Measurements from ENCODE around the gene LCP1.
A peak's percentile ranks its signal among the peaks of the same experiment; 100 is the strongest.

Gene LCP1

GRCh38 chr13:46127358-46128023, 54.5 kb downstream of the LCP1 start:
- no peak for DNase-seq (ENCODE audit: low read depth)

GRCh38 chr13:46126552-46127357, 55.2 kb downstream of the LCP1 start:
- DNase-seq (ENCODE audit: low read depth) = peak; percentile 18

GRCh38 chr13:46126056-46126455, 55.9 kb downstream of the LCP1 start:
- no peak for DNase-seq (ENCODE audit: low read depth)

- no peak for DNase-seq (ENCODE audit: low read depth)
Observed at GRCh38 chr13:46124967-46125933, 56.7 kb downstream of the LCP1 start.

GRCh38 chr13:46124531-46124966, 57.4 kb downstream of the LCP1 start:
- no peak for DNase-seq (ENCODE audit: low read depth)

GRCh38 chr13:46122304-46122703, 59.7 kb downstream of the LCP1 start:
- DNase-seq (ENCODE audit: low read depth) = no peak

GRCh38 chr13:46121597-46122163, 60.3 kb downstream of the LCP1 start:
- DNase-seq (ENCODE audit: low read depth) = no peak

- DNase-seq (ENCODE audit: low read depth) = no peak
Observed at GRCh38 chr13:46121033-46121432, 60.9 kb downstream of the LCP1 start.

GRCh38 chr13:46119883-46120614, 61.9 kb downstream of the LCP1 start:
- DNase-seq (ENCODE audit: low read depth) = no peak

GRCh38 chr13:46116653-46117502, 65.1 kb downstream of the LCP1 start:
- no peak for DNase-seq (ENCODE audit: low read depth)

- DNase-seq (ENCODE audit: low read depth) = no peak
Observed at GRCh38 chr13:46114613-46115012, 67.4 kb downstream of the LCP1 start.

GRCh38 chr13:46113596-46113995, 68.4 kb downstream of the LCP1 start:
- no peak for DNase-seq (ENCODE audit: low read depth)

- no peak for DNase-seq (ENCODE audit: low read depth)
Observed at GRCh38 chr13:46111151-46111550, 70.8 kb downstream of the LCP1 start.

- DNase-seq (ENCODE audit: low read depth) = no peak
Observed at GRCh38 chr13:46109451-46109850, 72.5 kb downstream of the LCP1 start.

GRCh38 chr13:46106839-46107371, 75.1 kb downstream of the LCP1 start:
- no peak for DNase-seq (ENCODE audit: low read depth)

GRCh38 chr13:46104868-46105267, 77.1 kb downstream of the LCP1 start, which contains the start of gene CPB2:
Gene CPB2 (minus strand): TSS chr13:46105033. CDS start chr13:46105009, 24 bp downstream.
- DNase-seq (ENCODE audit: low read depth) = no peak

- DNase-seq (ENCODE audit: low read depth) = no peak
Observed at GRCh38 chr13:46103037-46103436, 78.9 kb downstream of the LCP1 start.

- no peak for DNase-seq (ENCODE audit: low read depth)
Observed at GRCh38 chr13:46102255-46102605, 79.7 kb downstream of the LCP1 start.

GRCh38 chr13:46101484-46102254, 80.3 kb downstream of the LCP1 start:
- no peak for DNase-seq (ENCODE audit: low read depth)

All from GM04503 (cell line).